ENCODE data around the gene SLC22A1. TPM values are rescaled to one million over a fixed set of nuclear protein-coding genes. Genes with fewer than 3 reads are reported as not detected.

SLC22A1 gene
- polyA plus RNA-seq, 2 of the 4 experiments (the other 2 are of a cell fraction): 2.1 TPM

- ChIA-PET POLR2A (no interaction called here), CTCF (no interaction called here)
- TF ChIP-seq, protein P1, sequence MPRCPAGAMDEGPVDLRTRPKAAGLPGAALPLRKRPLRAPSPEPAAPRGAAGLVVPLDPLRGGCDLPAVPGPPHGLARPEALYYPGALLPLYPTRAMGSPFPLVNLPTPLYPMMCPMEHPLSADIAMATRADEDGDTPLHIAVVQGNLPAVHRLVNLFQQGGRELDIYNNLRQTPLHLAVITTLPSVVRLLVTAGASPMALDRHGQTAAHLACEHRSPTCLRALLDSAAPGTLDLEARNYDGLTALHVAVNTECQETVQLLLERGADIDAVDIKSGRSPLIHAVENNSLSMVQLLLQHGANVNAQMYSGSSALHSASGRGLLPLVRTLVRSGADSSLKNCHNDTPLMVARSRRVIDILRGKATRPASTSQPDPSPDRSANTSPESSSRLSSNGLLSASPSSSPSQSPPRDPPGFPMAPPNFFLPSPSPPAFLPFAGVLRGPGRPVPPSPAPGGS (IDR thresholded peaks at IDR 0.05): no peak
- no peak for TF ChIP-seq RAD21 (conservative IDR thresholded peaks at IDR 0.05 in 1 of 2, IDR thresholded peaks at IDR 0.05 in 1 of 2)
- FAIRE-seq (no peak), ATAC-seq (no peak), DNase-seq (ENCODE audit: low read depth in 1 of 2, low spot score in 1 of 2) (no peak)
- peaks cover 13% of the 10 kb centered on the region; the same call in 1 of the 3 replicates for H3K9me3 ChIP-seq
- peak overlapping the region in 1 of 2 experiments; percentile 66; a peak in 1 of 6 replicates for H3K27ac ChIP-seq
- H3K4me2 ChIP-seq: no peak overlapping the region
- H3K4me3 ChIP-seq: no peak overlapping the region
- peaks cover 15% of the 10 kb centered on the region; the same call in 2 of the 3 replicates for H3K4me1 ChIP-seq
These were observed 76.0 kb downstream of the SLC22A1 start for GRCh38 chr6:160197662-160198061.

- POLR2A ChIA-PET: no interaction called here
- Histone ChIP-seq H3K4me2 (peak overlapping the region; percentile 74), H3K4me3 (no peak overlapping the region), H3K9me3 (peaks cover 11% of the 10 kb centered on the region; the same call in 1 of the 3 replicates), H3K4me1 (peaks cover 15% of the 10 kb centered on the region; the same call in 2 of the 3 replicates), H3K27ac (peak overlapping the region; percentile 66 to 77)
- DNase-seq (ENCODE audit: low read depth in 1 of 2, low spot score in 1 of 2): peak in 1 of 2 experiments; percentile 30
- WGBS (ENCODE audit: missing lambda C conversion rate): 1% methylated on average over 3 of the region's 3 CpGs
- no peak for FAIRE-seq
- ATAC-seq: peak; percentile 68 to 80; a peak in 4 of 6 replicates
- CTCF ChIA-PET: no interaction called here
- TF ChIP-seq EP300 (IDR thresholded peaks at IDR 0.05) (no peak), BHLHE40 (IDR thresholded peaks at IDR 0.05; ENCODE audit: low read depth, low read length) (no peak), RNF2 (IDR thresholded peaks at IDR 0.05; ENCODE audit: borderline replicate concordance, low read depth) (no peak), ZC3H11A (IDR thresholded peaks at IDR 0.05) (no peak), ZNF302 (CRISPR knock-in tag; IDR thresholded peaks at IDR 0.05) (no peak), TP53 (CRISPR knock-in tag; IDR thresholded peaks at IDR 0.05) (no peak)
These were observed 77.1 kb downstream of the SLC22A1 start for GRCh38 chr6:160198606-160199211.

DNA sequence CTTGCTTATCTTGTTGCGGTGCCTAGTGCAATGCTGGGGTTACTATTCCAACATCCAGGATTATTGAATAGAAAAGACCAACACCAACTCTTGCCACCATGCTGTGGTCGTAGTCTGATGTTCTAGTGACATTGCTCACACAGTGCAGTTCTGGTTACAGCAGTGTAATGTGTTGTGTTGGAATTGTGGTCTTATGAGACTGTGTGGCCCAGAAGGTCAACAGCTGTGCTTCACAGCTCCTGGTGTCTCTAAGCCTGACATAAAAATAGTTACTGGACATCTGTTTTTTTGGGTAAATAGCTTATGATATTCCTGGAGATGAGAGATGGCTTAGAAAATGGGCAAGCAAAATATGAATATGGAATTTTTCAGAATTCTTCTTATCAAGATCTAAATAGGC, 79.4 kb downstream of the SLC22A1 start:
- 89% methylated on average over 2 of the region's 2 CpGs for WGBS (ENCODE audit: missing lambda C conversion rate)
- Histone ChIP-seq H3K9me3 (0 out of 3 replicates have a peak, but pooled peaks cover 4% of the 10 kb centered on the region), H3K27ac (peak overlapping the region in 1 of 2 experiments; percentile 21; a peak in 1 of 6 replicates), H3K4me3 (no peak overlapping the region), H3K4me2 (no peak overlapping the region), H3K4me1 (peaks cover 15% of the 10 kb centered on the region; the same call in 2 of the 3 replicates)
- ATAC-seq (no peak), DNase-seq (ENCODE audit: low read depth in 1 of 2, low spot score in 1 of 2) (no peak), FAIRE-seq (no peak)
- POLR2A ChIA-PET: no interaction called here
- CTCF ChIA-PET: interaction anchor here (0.7 kb wide), 1 partner anchor 23 kb away, joined by 3 read pairs; no protein-coding TSS in a partner anchor
- TF ChIP-seq TFCP2L1 (CRISPR knock-in tag; IDR thresholded peaks at IDR 0.05) (no peak), HMGXB4 (CRISPR knock-in tag; IDR thresholded peaks at IDR 0.05; ENCODE audit: borderline replicate concordance) (no peak), JUNB (IDR thresholded peaks at IDR 0.05) (no peak), SMC3 (IDR thresholded peaks at IDR 0.05) (no peak), MAZ (IDR thresholded peaks at IDR 0.05; ENCODE audit: borderline replicate concordance, low read depth, low read length) (no peak)

DNA sequence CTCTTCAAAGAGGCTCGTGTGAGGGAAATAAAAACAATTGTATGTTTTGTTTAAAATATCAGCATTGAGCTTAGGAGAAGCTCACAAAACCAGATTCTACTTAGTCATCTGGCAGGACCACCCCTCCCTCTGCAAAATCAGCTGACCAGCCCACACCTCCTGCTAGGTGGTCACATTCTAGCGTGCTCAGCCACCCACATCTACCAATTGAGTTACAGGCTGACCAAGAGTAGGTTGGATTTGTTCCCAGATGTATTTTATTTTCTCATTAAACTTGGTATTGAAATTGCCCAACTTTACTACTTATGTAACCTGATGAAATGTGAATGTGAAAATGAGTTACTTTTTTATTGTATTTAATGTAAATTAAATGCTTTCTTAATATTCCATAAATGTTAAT, 80.8 kb downstream of the SLC22A1 start:
- H3K27ac ChIP-seq: no peak overlapping the region
- ChIA-PET POLR2A (no interaction called here), CTCF (interaction anchor here (1.0 kb wide), 1 partner anchor 10 kb away, joined by 3 read pairs; no protein-coding TSS in a partner anchor)
- H3K4me3 ChIP-seq: no peak overlapping the region
- ATAC-seq: no peak
- WGBS (ENCODE audit: missing lambda C conversion rate): 83% methylated on average over 2 of the region's 2 CpGs
- no peaks in the 10 kb centered on the region for H3K9me3 ChIP-seq
- no peak for DNase-seq (ENCODE audit: low read depth in 1 of 2, low spot score in 1 of 2)
- peaks cover 15% of the 10 kb centered on the region; the same call in 2 of the 3 replicates for H3K4me1 ChIP-seq
- no peak for FAIRE-seq
- TF ChIP-seq POLR2A (IDR thresholded peaks at IDR 0.05; ENCODE audit: low read length): no peak
- TF ChIP-seq EHF (CRISPR knock-in tag; IDR thresholded peaks at IDR 0.05): no peak
- TF ChIP-seq RFX5 (IDR thresholded peaks at IDR 0.05): no peak
- no peak for TF ChIP-seq HMGXB4 (CRISPR knock-in tag; IDR thresholded peaks at IDR 0.05; ENCODE audit: borderline replicate concordance)
- no peak for TF ChIP-seq EP300 (IDR thresholded peaks at IDR 0.05)
- TF ChIP-seq SREBF2 (IDR thresholded peaks at IDR 0.05): no peak
- no peak for TF ChIP-seq PHF8 (IDR thresholded peaks at IDR 0.05; ENCODE audit: borderline replicate concordance, low read depth)
- TF ChIP-seq, protein P2, sequence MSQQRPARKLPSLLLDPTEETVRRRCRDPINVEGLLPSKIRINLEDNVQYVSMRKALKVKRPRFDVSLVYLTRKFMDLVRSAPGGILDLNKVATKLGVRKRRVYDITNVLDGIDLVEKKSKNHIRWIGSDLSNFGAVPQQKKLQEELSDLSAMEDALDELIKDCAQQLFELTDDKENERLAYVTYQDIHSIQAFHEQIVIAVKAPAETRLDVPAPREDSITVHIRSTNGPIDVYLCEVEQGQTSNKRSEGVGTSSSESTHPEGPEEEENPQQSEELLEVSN (IDR thresholded peaks at IDR 0.05; ENCODE audit: borderline replicate concordance, low read depth): no peak
- TF ChIP-seq MAZ (IDR thresholded peaks at IDR 0.05; ENCODE audit: borderline replicate concordance, low read depth, low read length): no peak
- TF ChIP-seq POLR2AphosphoS2 (conservative IDR thresholded peaks at IDR 0.05; ENCODE audit: low read length): no peak
- TF ChIP-seq BHLHE40 (IDR thresholded peaks at IDR 0.05; ENCODE audit: low read depth, low read length): no peak
- no peak for TF ChIP-seq CBX8 (IDR thresholded peaks at IDR 0.05)
- H3K4me2 ChIP-seq: no peak overlapping the region

All from A549 (cell line).